Mesendoderm (in vitro differentiated cells): Measurements from ENCODE around the gene BOC.

ENCODE experiments used
- DNase-seq: peaks from one replicate; pipeline ENCODE4 v3.0.0; 2013
- H2AK5ac ChIP-seq: 2 replicates; pipeline ENCODE4 v1.6.1; 2013; ENCODE audit warnings: low read length, inconsistent platforms
- H2BK120ac ChIP-seq: 2 replicates; pipeline ENCODE4 v1.6.1; 2013; ENCODE audit warnings: low read depth, mild to moderate bottlenecking, low read length, moderate library complexity, mixed read lengths
- H2BK15ac ChIP-seq: replicated peaks from 2 replicates; pipeline ENCODE4 v1.6.1; 2013; ENCODE audit warnings: low read depth, mild to moderate bottlenecking, moderate library complexity
- H2BK5ac ChIP-seq: 2 replicates; pipeline ENCODE4 v1.6.1; 2013; ENCODE audit warnings: low read length, inconsistent platforms
- H3K18ac ChIP-seq: 2 replicates; pipeline ENCODE4 v1.6.1; 2013; ENCODE audit warnings: mild to moderate bottlenecking, low read length, mixed read lengths
- H3K23ac ChIP-seq: one replicate; pipeline ENCODE4 v1.6.1; 2013; ENCODE audit warnings: low read length
- H3K27ac ChIP-seq: 2 replicates; pipeline ENCODE4 v1.5.1; 2013; ENCODE audit warnings: low read depth, mild to moderate bottlenecking, inconsistent platforms, low read length, moderate library complexity
- H3K27me3 ChIP-seq: 2 replicates; pipeline ENCODE4 v1.6.1; 2013; ENCODE audit warnings: low read length, control low read depth, mild to moderate bottlenecking, inconsistent platforms; ENCODE audit not compliant: insufficient read depth, poor library complexity
- H3K36me3 ChIP-seq: 2 replicates; pipeline ENCODE4 v1.6.1; 2013; ENCODE audit warnings: low read length, inconsistent platforms; ENCODE audit not compliant: control insufficient read depth, insufficient read depth
- H3K4ac ChIP-seq: one replicate; pipeline ENCODE4 v1.6.1; 2013; ENCODE audit warnings: low read depth, mild to moderate bottlenecking, low read length, moderate library complexity
- H3K4me1 ChIP-seq: 2 replicates; pipeline ENCODE4 v1.6.1; 2013; ENCODE audit warnings: low read depth, low read length, inconsistent platforms; ENCODE audit not compliant: control insufficient read depth
- H3K4me2 ChIP-seq: 2 replicates; pipeline ENCODE4 v1.6.1; 2013; ENCODE audit warnings: low read length
- H3K4me3 ChIP-seq: 2 replicates; pipeline ENCODE4 v1.5.1; 2013; ENCODE audit warnings: mild to moderate bottlenecking, low read length
- H3K56ac ChIP-seq: one replicate; pipeline ENCODE4 v1.6.1; 2013; ENCODE audit warnings: low read length
- H3K79me1 ChIP-seq: 2 replicates; pipeline ENCODE4 v1.6.1; 2013; ENCODE audit warnings: low read length, inconsistent platforms
- H3K79me2 ChIP-seq: 2 replicates; pipeline ENCODE4 v1.6.1; 2013; ENCODE audit warnings: mild to moderate bottlenecking, low read length; ENCODE audit not compliant: control insufficient read depth, insufficient read depth
- H3K9ac ChIP-seq: 2 replicates; pipeline ENCODE4 v1.6.1; 2013; ENCODE audit warnings: low read length, inconsistent platforms
- H4K5ac ChIP-seq: one replicate; pipeline ENCODE4 v1.6.1; 2013; ENCODE audit warnings: low read length
- H4K8ac ChIP-seq: one replicate; pipeline ENCODE4 v1.6.1; 2013; ENCODE audit warnings: low read depth, mild to moderate bottlenecking, control low read depth, low read length, moderate library complexity
- WGBS: extraction: QIAGEN DNeasy Blood & Tissue Kit; methylation state at CpG from one replicate; pipeline ENCODE4 v1.1.7; 2013; ENCODE audit warnings: low lambda C conversion rate, missing lambda C conversion rate; ENCODE audit not compliant: insufficient coverage; ENCODE audit errors: extremely low coverage; 5-methylcytosine and 5-hydroxymethylcytosine counted together

Gene BOC

DNA sequence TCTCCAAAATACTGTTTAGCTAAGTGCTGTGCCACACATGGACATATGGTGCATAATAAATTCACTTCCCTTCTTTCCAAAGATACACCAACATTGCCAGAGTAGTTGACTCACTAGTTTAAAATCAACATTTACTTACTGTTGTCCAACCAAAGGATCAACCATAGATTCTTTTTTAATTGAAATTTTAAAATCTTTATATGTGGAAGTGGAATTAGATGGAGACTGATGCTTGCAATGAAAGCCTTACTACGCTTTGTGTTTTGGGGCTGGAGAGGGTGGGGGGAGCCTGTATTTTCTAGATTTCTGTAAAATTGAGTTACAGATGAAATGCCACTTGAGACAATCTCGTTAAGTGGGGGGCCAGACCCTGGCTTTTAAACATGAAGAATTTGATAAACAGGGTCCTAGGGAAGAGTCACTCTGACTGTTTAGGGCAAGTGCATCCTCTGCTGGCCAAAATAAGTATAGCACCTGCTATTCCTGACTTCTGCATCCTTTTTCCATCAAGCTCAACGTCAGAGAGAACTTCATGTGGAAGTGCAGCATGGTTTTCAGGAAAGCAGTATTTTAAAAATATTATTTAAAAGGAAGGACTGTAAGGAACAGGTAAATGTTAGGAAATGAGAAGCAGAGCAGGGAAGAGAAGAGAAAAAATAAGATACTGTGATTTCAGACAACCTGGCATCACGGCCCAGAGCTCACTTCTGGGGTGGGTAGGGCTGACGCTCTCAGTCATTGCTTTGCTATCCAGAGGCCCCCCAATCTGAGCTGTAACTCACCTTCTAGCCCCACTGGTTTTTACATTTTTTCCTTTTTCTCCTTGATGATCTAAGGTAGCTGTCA lies 76.7 kb downstream of the BOC start:
- H2BK15ac ChIP-seq = no peak overlapping the region
- no peak overlapping the region for H3K9ac ChIP-seq
- H3K27ac ChIP-seq = no peak overlapping the region
- H3K27me3 ChIP-seq = no peaks in the 10 kb centered on the region
- H3K79me2 ChIP-seq = no peaks in the 10 kb centered on the region
- H3K79me1 ChIP-seq = no peaks in the 10 kb centered on the region
- H3K18ac ChIP-seq = no peak overlapping the region
- H3K4me2 ChIP-seq = no peak overlapping the region
- H3K23ac ChIP-seq = no peak overlapping the region
- H3K4ac ChIP-seq = no peak overlapping the region
- no peak overlapping the region for H3K56ac ChIP-seq
- no peak overlapping the region for H2AK5ac ChIP-seq
- WGBS = no CpG with 5 or more reads among the region's 5 CpGs
- no peak overlapping the region for H3K4me3 ChIP-seq
- H4K8ac ChIP-seq = no peak overlapping the region
- no peak overlapping the region for H2BK5ac ChIP-seq
- no peak overlapping the region for H4K5ac ChIP-seq
- H3K36me3 ChIP-seq = no peaks in the 10 kb centered on the region
- no peaks in the 10 kb centered on the region for H3K4me1 ChIP-seq
- no peak overlapping the region for H2BK120ac ChIP-seq
- peak; percentile 71 for DNase-seq

GRCh38 chr3:113288881-113289280 lies 77.5 kb downstream of the BOC start:
- H3K36me3 ChIP-seq = no peaks in the 10 kb centered on the region
- H3K79me2 ChIP-seq = no peaks in the 10 kb centered on the region
- WGBS = no CpG with 5 or more reads among the region's 3 CpGs

DNA sequence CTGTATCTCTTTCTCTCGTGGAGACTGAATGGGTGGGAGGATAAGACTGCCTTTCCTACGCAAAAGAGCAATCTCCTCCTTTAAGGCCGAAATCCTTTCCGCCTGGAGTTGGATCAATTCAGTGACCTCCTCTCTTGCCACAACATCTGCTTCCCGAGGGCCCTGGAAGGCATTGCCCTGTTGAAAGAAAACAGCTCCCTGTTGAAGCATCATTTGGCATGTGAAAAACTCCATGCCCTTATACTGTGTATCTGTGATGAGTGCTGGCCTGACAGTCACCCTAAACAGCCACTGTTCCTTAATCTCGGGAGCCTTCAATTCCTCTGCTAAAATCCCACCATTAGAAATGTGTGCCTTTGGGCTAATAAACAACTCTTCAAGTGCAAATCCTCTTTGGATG lies 80.2 kb downstream of the BOC start:
- no CpG with 5 or more reads among the region's 6 CpGs for WGBS
- H2BK5ac ChIP-seq = no peak overlapping the region
- H3K27ac ChIP-seq = no peak overlapping the region
- no peak overlapping the region for H2BK15ac ChIP-seq
- H3K18ac ChIP-seq = no peak overlapping the region
- no peaks in the 10 kb centered on the region for H3K79me2 ChIP-seq
- no peak overlapping the region for H4K8ac ChIP-seq
- no peaks in the 10 kb centered on the region for H3K36me3 ChIP-seq
- no peak overlapping the region for H3K4me2 ChIP-seq
- no peak overlapping the region for H3K9ac ChIP-seq
- H3K23ac ChIP-seq = no peak overlapping the region
- H4K5ac ChIP-seq = no peak overlapping the region
- no peak overlapping the region for H3K4ac ChIP-seq
- DNase-seq = no peak
- no peaks in the 10 kb centered on the region for H3K4me1 ChIP-seq
- no peak overlapping the region for H3K56ac ChIP-seq
- no peak overlapping the region for H3K4me3 ChIP-seq
- no peaks in the 10 kb centered on the region for H3K79me1 ChIP-seq
- no peak overlapping the region for H2AK5ac ChIP-seq
- no peaks in the 10 kb centered on the region for H3K27me3 ChIP-seq
- H2BK120ac ChIP-seq = no peak overlapping the region

More at GRCh38 chr3:113288881-113289280, 77.5 kb downstream of the BOC start:
- no peak overlapping the region for H3K9ac ChIP-seq
- H3K23ac ChIP-seq = no peak overlapping the region
- no peak overlapping the region for H3K4me3 ChIP-seq
- no peaks in the 10 kb centered on the region for H3K27me3 ChIP-seq
- H4K8ac ChIP-seq = no peak overlapping the region
- H2BK5ac ChIP-seq = no peak overlapping the region
- H3K27ac ChIP-seq = no peak overlapping the region
- H3K4ac ChIP-seq = no peak overlapping the region
- no peak overlapping the region for H2BK15ac ChIP-seq
- no peak overlapping the region for H2BK120ac ChIP-seq
- H2AK5ac ChIP-seq = no peak overlapping the region
- no peak for DNase-seq
- H3K79me1 ChIP-seq = no peaks in the 10 kb centered on the region
- no peaks in the 10 kb centered on the region for H3K4me1 ChIP-seq
- H3K18ac ChIP-seq = no peak overlapping the region
- H3K4me2 ChIP-seq = no peak overlapping the region
- no peak overlapping the region for H4K5ac ChIP-seq
- H3K56ac ChIP-seq = no peak overlapping the region

DNA sequence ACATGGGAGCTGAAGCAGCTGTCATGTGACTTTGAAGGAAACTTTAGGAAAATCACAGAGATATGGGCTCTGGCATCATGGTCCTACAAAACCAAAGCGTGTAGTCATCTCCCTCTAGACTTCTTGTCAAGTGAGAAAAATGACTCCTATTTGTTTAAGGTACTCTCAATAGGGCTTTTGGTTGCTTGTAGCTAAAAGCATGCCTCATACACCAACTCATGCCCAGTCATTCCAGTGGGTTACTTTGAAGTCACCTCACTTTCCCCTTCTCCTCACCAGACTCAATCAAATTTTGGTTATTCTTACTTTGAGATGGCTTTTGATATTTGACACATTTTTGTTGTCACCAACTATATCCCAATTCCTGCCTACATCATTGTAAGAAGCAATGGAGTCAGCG lies 81.6 kb downstream of the BOC start:
- Histone ChIP-seq H2BK120ac (no peak overlapping the region), H3K9ac (no peak overlapping the region), H4K8ac (no peak overlapping the region), H3K79me2 (no peaks in the 10 kb centered on the region), H3K27ac (no peak overlapping the region), H3K79me1 (no peaks in the 10 kb centered on the region), H2BK15ac (no peak overlapping the region), H3K4me1 (no peaks in the 10 kb centered on the region), H3K4ac (no peak overlapping the region), H3K27me3 (no peaks in the 10 kb centered on the region), H3K4me2 (no peak overlapping the region), H3K36me3 (no peaks in the 10 kb centered on the region), H3K23ac (no peak overlapping the region), H4K5ac (no peak overlapping the region), H2BK5ac (no peak overlapping the region), H3K18ac (no peak overlapping the region), H2AK5ac (no peak overlapping the region), H3K56ac (no peak overlapping the region), H3K4me3 (no peak overlapping the region)
- no CpG with 5 or more reads among the region's 2 CpGs for WGBS
- DNase-seq = no peak

GRCh38 chr3:113293348-113293747 lies 82.0 kb downstream of the BOC start:
- H4K8ac ChIP-seq = no peak overlapping the region
- no peak overlapping the region for H3K4me3 ChIP-seq
- no peak overlapping the region for H3K4ac ChIP-seq
- H3K18ac ChIP-seq = no peak overlapping the region
- no peak for DNase-seq
- H3K4me2 ChIP-seq = no peak overlapping the region
- H3K79me2 ChIP-seq = no peaks in the 10 kb centered on the region
- no CpG with 5 or more reads among the region's 1 CpG for WGBS
- no peak overlapping the region for H3K23ac ChIP-seq
- no peak overlapping the region for H2BK120ac ChIP-seq
- H3K4me1 ChIP-seq = no peaks in the 10 kb centered on the region
- H3K79me1 ChIP-seq = no peaks in the 10 kb centered on the region
- no peaks in the 10 kb centered on the region for H3K27me3 ChIP-seq
- H3K56ac ChIP-seq = no peak overlapping the region
- H4K5ac ChIP-seq = no peak overlapping the region
- H2AK5ac ChIP-seq = no peak overlapping the region
- no peaks in the 10 kb centered on the region for H3K36me3 ChIP-seq
- H3K9ac ChIP-seq = no peak overlapping the region
- no peak overlapping the region for H3K27ac ChIP-seq
- no peak overlapping the region for H2BK15ac ChIP-seq
- no peak overlapping the region for H2BK5ac ChIP-seq

DNA sequence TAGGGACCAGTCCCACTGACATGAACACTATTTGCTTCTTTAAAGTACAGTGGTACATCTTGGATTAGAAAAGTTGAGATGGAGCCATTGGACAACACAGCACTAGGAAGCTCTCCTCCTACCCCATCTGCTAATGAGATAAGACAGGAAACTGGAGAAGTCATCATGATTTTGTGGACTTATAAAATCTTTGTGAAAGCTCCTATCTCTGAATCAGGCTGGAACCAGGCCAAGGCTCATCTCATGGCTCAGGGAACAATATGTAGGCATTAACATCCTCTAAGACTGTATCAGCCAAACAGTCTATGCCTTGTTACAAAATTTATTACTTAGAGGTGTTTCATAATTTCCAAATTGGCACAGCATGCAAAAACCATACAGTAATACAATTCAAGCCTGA lies 84.1 kb downstream of the BOC start:
- DNase-seq = no peak
- Histone ChIP-seq H3K79me1 (no peaks in the 10 kb centered on the region), H2BK5ac (no peak overlapping the region), H3K4ac (no peak overlapping the region), H2AK5ac (no peak overlapping the region), H3K27ac (no peak overlapping the region), H4K5ac (no peak overlapping the region), H3K4me1 (no peaks in the 10 kb centered on the region), H3K23ac (no peak overlapping the region), H3K4me2 (no peak overlapping the region), H2BK15ac (no peak overlapping the region), H3K18ac (no peak overlapping the region), H3K79me2 (no peaks in the 10 kb centered on the region), H2BK120ac (no peak overlapping the region), H3K9ac (no peak overlapping the region), H4K8ac (no peak overlapping the region), H3K36me3 (no peaks in the 10 kb centered on the region), H3K27me3 (no peaks in the 10 kb centered on the region), H3K4me3 (no peak overlapping the region), H3K56ac (no peak overlapping the region)
